Lung (tissue), 12 donors: Measurements from ENCODE around the gene IL1RAP. TPM values are rescaled to one million over a fixed set of nuclear protein-coding genes. Genes with fewer than 3 reads are reported as not detected.

Source experiments
- ATAC-seq: fragments of 200-7000 bp; cut with Tn5 transposase; one replicate; pipeline ENCODE4 v1.9.1; 2020; ENCODE audit warnings: moderate number of reproducible peaks; ENCODE audit not compliant: insufficient read depth, low FRiP score
- DNase-seq, 3 donors: peaks; one replicate each; pipeline ENCODE4 v3.0.0-alpha.2; 2013 to 2017
- H3K27ac ChIP-seq, 2 donors: one replicate each; pipeline ENCODE4 v1.5.1; 2013; ENCODE audit warnings: mild to moderate bottlenecking in 2 of 2, moderate library complexity in 2 of 2, control low read depth in 1 of 2, inconsistent platforms in 1 of 2, low read depth in 1 of 2, low read length in 1 of 2
- H3K27me3 ChIP-seq, 3 donors: one replicate each; pipeline ENCODE4 v1.5.1; 2013; ENCODE audit warnings: low read length in 2 of 3; ENCODE audit not compliant: control insufficient read depth in 3 of 3, insufficient read depth in 3 of 3
- H3K36me3 ChIP-seq, 4 donors: one replicate each; pipeline ENCODE4 v1.5.1; 2013; ENCODE audit warnings: low read length in 4 of 4, mild to moderate bottlenecking in 1 of 4, moderate library complexity in 1 of 4; ENCODE audit not compliant: control insufficient read depth in 4 of 4, insufficient read depth in 4 of 4
- H3K4me1 ChIP-seq, 5 donors: one replicate each; pipeline ENCODE4 v1.5.1; 2013; ENCODE audit warnings: low read length in 5 of 5, mild to moderate bottlenecking in 2 of 5, moderate library complexity in 1 of 5; ENCODE audit not compliant: control insufficient read depth in 5 of 5, insufficient read depth in 5 of 5
- H3K4me3 ChIP-seq: one replicate; pipeline ENCODE4 v1.5.1; 2013; ENCODE audit warnings: mild to moderate bottlenecking, control low read depth, moderate library complexity
- H3K9ac ChIP-seq, 2 donors: one replicate each; pipeline ENCODE4 v1.5.1; 2013; ENCODE audit warnings: low read length in 2 of 2, control low read depth in 1 of 2; ENCODE audit not compliant: insufficient read depth in 1 of 2
- H3K9me3 ChIP-seq, 4 donors: one replicate each; pipeline ENCODE4 v1.5.1; 2013; ENCODE audit warnings: low read length in 3 of 4, mild to moderate bottlenecking in 1 of 4, moderate library complexity in 1 of 4; ENCODE audit not compliant: control insufficient read depth in 4 of 4, insufficient read depth in 3 of 4
- CTCF ChIP-seq: IDR thresholded peaks from 2 replicates; pipeline ENCODE4 v1.5.1; 2012; ENCODE audit warnings: mild to moderate bottlenecking; ENCODE audit errors: control extremely low read depth, extremely low read depth
- WGBS, 2 donors: extraction: QIAGEN DNeasy Blood & Tissue Kit; methylation state at CpG; one replicate each; pipeline ENCODE4 v1.1.7; 2013; 5-methylcytosine and 5-hydroxymethylcytosine counted together
- polyA plus RNA-seq, 2 donors: library from polyadenylated mRNA; stranded (reverse); fragments of 200-250 nt; gene quantifications; one replicate each; pipeline ENCODE4 v1.2.1, GENCODE V29; 2013
- total RNA-seq, 2 donors: library from RNA; depleted of rRNA in 1 of 2; stranded (reverse); fragments of >200 nt in 1 of 2; gene quantifications; one replicate each; pipeline ENCODE4 v1.2.1, GENCODE V29; 2014 to 2021
- donor health status: control.
- donor health status: control.
- donor health status: Bipolar disorder and iron deficiency.
- donor health status: healthy.
- donor health status: DM: yes; HTN: yes; CAD: no.

Gene IL1RAP
- total and polyA plus RNA-seq, 4 donors = 3.2 to 34.2 (median 26.8) TPM

GRCh38 chr3:190618330-190619030, 104.6 kb downstream of the IL1RAP start:
- H3K4me3 ChIP-seq = no peak overlapping the region
- peaks cover 0 to 23% (median 2%) of the 10 kb centered on the region in 5 donors for H3K4me1 ChIP-seq
- H3K9me3 ChIP-seq = no peaks in the 10 kb centered on the region
- H3K36me3 ChIP-seq = peaks cover 0 to 8% (median 2%) of the 10 kb centered on the region in 4 donors
- 47 to 49% methylated on average over 8 of the region's 8 CpGs for WGBS, 2 donors
- H3K9ac ChIP-seq = no peak overlapping the region
- DNase-seq = no peak
- H3K27me3 ChIP-seq = no peaks in the 10 kb centered on the region
- ATAC-seq = no peak
- TF ChIP-seq CTCF = no peak
- no peak overlapping the region for H3K27ac ChIP-seq

GRCh38 chr3:190619353-190619752, 105.5 kb downstream of the IL1RAP start:
- DNase-seq = no peak
- no peaks in the 10 kb centered on the region for H3K9me3 ChIP-seq
- WGBS, 2 donors = 64 to 89% methylated on average over 5 of the region's 5 CpGs
- no peak for ATAC-seq
- peaks cover 0 to 10% (median 3%) of the 10 kb centered on the region in 4 donors for H3K36me3 ChIP-seq
- H3K4me3 ChIP-seq = no peak overlapping the region
- no peak overlapping the region for H3K9ac ChIP-seq
- no peak for TF ChIP-seq CTCF
- H3K27ac ChIP-seq = no peak overlapping the region
- peaks cover 0 to 23% (median 1%) of the 10 kb centered on the region in 5 donors for H3K4me1 ChIP-seq
- no peaks in the 10 kb centered on the region for H3K27me3 ChIP-seq

- no peak for TF ChIP-seq CTCF
- WGBS, 2 donors = 40 to 69% methylated on average over 2 of the region's 2 CpGs
- H3K4me1 ChIP-seq = peaks cover 0 to 23% (median 0%) of the 10 kb centered on the region in 5 donors
- H3K9me3 ChIP-seq = no peaks in the 10 kb centered on the region
- no peak for DNase-seq
- ATAC-seq = no peak
- H3K36me3 ChIP-seq = peaks cover 0 to 14% (median 3%) of the 10 kb centered on the region in 4 donors
- no peaks in the 10 kb centered on the region for H3K27me3 ChIP-seq
- no peak overlapping the region for H3K9ac ChIP-seq
- no peak overlapping the region for H3K4me3 ChIP-seq
- H3K27ac ChIP-seq = no peak overlapping the region
Observed at GRCh38 chr3:190619761-190620160, 105.9 kb downstream of the IL1RAP start.
